ENCODE measurements around the gene TMX1.

Gene TMX1

DNA sequence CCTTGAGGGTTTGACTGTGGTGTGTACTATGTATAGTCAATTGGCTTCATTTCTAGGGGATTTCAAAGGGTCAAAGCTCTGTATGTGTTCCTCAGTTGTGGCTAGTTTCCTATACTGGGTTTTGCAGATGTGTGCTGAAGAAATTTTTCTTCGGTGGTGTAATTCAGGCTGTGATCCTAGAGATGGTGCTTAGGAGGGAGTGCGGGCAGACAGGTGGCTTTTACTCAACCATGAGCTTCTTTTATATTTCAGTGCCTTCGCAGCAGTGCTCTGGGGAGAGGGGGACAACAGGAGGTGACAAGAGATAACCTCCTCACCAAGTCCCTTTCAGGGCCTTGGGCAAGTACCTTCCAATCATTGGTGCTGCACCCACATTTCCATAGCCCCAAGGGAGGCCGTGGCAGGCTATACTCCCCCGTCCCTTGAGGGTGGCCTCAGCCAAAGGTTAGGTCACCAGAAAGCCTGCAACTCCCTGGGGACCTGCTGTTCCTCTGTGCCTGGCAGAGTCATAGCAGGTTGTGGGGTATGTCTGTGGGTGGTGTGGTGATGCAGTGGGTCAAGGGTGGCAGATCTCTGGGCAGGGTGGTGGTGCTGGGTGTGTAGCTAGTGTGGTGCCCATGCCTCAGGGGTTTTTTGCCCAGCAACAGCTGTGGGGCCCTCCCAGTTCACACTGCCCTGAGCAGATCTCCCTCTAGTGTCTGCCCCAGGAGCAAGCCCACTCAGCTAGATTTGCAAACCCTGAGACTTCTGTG is 37.0 kb upstream of the TMX1 start (continued):
- TF ChIP-seq, protein P1, sequence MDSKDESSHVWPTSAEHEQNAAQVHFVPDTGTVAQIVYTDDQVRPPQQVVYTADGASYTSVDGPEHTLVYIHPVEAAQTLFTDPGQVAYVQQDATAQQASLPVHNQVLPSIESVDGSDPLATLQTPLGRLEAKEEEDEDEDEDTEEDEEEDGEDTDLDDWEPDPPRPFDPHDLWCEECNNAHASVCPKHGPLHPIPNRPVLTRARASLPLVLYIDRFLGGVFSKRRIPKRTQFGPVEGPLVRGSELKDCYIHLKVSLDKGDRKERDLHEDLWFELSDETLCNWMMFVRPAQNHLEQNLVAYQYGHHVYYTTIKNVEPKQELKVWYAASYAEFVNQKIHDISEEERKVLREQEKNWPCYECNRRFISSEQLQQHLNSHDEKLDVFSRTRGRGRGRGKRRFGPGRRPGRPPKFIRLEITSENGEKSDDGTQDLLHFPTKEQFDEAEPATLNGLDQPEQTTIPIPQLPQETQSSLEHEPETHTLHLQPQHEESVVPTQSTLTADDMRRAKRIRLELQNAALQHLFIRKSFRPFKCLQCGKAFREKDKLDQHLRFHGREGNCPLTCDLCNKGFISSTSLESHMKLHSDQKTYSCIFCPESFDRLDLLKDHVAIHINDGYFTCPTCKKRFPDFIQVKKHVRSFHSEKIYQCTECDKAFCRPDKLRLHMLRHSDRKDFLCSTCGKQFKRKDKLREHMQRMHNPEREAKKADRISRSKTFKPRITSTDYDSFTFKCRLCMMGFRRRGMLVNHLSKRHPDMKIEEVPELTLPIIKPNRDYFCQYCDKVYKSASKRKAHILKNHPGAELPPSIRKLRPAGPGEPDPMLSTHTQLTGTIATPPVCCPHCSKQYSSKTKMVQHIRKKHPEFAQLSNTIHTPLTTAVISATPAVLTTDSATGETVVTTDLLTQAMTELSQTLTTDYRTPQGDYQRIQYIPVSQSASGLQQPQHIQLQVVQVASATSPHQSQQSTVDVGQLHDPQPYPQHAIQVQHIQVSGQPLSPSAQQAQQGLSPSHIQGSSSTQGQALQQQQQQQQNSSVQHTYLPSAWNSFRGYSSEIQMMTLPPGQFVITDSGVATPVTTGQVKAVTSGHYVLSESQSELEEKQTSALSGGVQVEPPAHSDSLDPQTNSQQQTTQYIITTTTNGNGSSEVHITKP (tag by site-specific recombination; IDR thresholded peaks at IDR 0.05) = no peak
- no peak for TF ChIP-seq ZNF514 (tag by site-specific recombination; IDR thresholded peaks at IDR 0.05)
- TF ChIP-seq ZIC2 (tag by site-specific recombination; IDR thresholded peaks at IDR 0.05) = no peak
- TF ChIP-seq, protein P2, sequence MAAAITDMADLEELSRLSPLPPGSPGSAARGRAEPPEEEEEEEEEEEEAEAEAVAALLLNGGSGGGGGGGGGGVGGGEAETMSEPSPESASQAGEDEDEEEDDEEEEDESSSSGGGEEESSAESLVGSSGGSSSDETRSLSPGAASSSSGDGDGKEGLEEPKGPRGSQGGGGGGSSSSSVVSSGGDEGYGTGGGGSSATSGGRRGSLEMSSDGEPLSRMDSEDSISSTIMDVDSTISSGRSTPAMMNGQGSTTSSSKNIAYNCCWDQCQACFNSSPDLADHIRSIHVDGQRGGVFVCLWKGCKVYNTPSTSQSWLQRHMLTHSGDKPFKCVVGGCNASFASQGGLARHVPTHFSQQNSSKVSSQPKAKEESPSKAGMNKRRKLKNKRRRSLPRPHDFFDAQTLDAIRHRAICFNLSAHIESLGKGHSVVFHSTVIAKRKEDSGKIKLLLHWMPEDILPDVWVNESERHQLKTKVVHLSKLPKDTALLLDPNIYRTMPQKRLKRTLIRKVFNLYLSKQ (tag by site-specific recombination; IDR thresholded peaks at IDR 0.05; ENCODE audit: borderline replicate concordance) = no peak
- TF ChIP-seq SETDB1 (IDR thresholded peaks at IDR 0.05; ENCODE audit: insufficient read length, low read length) = no peak
- no peak for TF ChIP-seq SCRT1 (tag by site-specific recombination; IDR thresholded peaks at IDR 0.05; ENCODE audit: borderline replicate concordance)

DNA sequence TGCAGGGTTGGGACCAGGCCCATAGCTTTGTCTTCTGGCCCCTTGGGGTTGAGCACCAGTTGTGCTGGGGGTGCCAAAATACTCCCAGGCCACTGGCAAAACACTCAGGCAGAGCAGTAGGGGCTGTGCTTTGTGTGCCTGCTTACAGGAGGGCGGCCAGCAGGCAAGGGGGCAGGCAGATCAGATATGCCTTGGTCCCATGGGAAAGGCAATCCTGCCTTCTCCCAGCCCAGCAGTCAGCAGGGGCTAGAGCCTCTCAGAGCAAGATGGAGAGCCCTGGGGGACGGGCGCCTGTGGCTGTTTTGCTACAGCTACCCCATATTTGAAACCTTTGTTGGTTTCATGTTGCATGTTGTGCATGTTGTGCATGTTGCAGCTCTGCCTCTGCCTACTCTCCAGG is 36.2 kb upstream of the TMX1 start:
- POLR2A ChIA-PET = no interaction called here
- Histone ChIP-seq H3K27ac (ENCODE audit: extremely low read depth, low read depth, low read length) (no peak overlapping the region), H3K36me3 (ENCODE audit: control insufficient read depth in 2 of 2, insufficient read depth in 1 of 2, low read length in 2 of 2) (no peaks in the 10 kb centered on the region), H3K4me3 (ENCODE audit: low read depth, low read length) (no peak overlapping the region), H3K9me3 (ENCODE audit: control insufficient read depth, insufficient read depth, low read depth, low read length) (no peaks in the 10 kb centered on the region), H3K4me1 (ENCODE audit: control insufficient read depth, insufficient read depth, low read length) (no peaks in the 10 kb centered on the region; the same call in 1 of the 2 replicates)
- TF ChIP-seq ZNF514 (tag by site-specific recombination; IDR thresholded peaks at IDR 0.05) (no peak), IKZF3 (tag by site-specific recombination; IDR thresholded peaks at IDR 0.05) (no peak), ZNF585B (tag by site-specific recombination; IDR thresholded peaks at IDR 0.05) (no peak), ZNF629 (tag by site-specific recombination; IDR thresholded peaks at IDR 0.05) (no peak), ZEB2 (tag by site-specific recombination; IDR thresholded peaks at IDR 0.05) (no peak), ZNF791 (tag by site-specific recombination; IDR thresholded peaks at IDR 0.05) (no peak), ZNF140 (tag by site-specific recombination; IDR thresholded peaks at IDR 0.05) (no peak)
- TF ChIP-seq, protein P3, sequence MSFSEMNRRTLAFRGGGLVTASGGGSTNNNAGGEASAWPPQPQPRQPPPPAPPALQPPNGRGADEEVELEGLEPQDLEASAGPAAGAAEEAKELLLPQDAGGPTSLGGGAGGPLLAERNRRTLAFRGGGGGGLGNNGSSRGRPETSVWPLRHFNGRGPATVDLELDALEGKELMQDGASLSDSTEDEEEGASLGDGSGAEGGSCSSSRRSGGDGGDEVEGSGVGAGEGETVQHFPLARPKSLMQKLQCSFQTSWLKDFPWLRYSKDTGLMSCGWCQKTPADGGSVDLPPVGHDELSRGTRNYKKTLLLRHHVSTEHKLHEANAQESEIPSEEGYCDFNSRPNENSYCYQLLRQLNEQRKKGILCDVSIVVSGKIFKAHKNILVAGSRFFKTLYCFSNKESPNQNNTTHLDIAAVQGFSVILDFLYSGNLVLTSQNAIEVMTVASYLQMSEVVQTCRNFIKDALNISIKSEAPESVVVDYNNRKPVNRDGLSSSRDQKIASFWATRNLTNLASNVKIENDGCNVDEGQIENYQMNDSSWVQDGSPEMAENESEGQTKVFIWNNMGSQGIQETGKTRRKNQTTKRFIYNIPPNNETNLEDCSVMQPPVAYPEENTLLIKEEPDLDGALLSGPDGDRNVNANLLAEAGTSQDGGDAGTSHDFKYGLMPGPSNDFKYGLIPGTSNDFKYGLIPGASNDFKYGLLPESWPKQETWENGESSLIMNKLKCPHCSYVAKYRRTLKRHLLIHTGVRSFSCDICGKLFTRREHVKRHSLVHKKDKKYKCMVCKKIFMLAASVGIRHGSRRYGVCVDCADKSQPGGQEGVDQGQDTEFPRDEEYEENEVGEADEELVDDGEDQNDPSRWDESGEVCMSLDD (tag by site-specific recombination; IDR thresholded peaks at IDR 0.05) = no peak
- TF ChIP-seq, protein P4, sequence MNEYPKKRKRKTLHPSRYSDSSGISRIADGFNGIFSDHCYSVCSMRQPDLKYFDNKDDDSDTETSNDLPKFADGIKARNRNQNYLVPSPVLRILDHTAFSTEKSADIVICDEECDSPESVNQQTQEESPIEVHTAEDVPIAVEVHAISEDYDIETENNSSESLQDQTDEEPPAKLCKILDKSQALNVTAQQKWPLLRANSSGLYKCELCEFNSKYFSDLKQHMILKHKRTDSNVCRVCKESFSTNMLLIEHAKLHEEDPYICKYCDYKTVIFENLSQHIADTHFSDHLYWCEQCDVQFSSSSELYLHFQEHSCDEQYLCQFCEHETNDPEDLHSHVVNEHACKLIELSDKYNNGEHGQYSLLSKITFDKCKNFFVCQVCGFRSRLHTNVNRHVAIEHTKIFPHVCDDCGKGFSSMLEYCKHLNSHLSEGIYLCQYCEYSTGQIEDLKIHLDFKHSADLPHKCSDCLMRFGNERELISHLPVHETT (tag by site-specific recombination; IDR thresholded peaks at IDR 0.05) = no peak
- TF ChIP-seq, protein P5, sequence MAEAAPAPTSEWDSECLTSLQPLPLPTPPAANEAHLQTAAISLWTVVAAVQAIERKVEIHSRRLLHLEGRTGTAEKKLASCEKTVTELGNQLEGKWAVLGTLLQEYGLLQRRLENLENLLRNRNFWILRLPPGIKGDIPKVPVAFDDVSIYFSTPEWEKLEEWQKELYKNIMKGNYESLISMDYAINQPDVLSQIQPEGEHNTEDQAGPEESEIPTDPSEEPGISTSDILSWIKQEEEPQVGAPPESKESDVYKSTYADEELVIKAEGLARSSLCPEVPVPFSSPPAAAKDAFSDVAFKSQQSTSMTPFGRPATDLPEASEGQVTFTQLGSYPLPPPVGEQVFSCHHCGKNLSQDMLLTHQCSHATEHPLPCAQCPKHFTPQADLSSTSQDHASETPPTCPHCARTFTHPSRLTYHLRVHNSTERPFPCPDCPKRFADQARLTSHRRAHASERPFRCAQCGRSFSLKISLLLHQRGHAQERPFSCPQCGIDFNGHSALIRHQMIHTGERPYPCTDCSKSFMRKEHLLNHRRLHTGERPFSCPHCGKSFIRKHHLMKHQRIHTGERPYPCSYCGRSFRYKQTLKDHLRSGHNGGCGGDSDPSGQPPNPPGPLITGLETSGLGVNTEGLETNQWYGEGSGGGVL (tag by site-specific recombination; IDR thresholded peaks at IDR 0.05) = no peak
- TF ChIP-seq, protein P6, sequence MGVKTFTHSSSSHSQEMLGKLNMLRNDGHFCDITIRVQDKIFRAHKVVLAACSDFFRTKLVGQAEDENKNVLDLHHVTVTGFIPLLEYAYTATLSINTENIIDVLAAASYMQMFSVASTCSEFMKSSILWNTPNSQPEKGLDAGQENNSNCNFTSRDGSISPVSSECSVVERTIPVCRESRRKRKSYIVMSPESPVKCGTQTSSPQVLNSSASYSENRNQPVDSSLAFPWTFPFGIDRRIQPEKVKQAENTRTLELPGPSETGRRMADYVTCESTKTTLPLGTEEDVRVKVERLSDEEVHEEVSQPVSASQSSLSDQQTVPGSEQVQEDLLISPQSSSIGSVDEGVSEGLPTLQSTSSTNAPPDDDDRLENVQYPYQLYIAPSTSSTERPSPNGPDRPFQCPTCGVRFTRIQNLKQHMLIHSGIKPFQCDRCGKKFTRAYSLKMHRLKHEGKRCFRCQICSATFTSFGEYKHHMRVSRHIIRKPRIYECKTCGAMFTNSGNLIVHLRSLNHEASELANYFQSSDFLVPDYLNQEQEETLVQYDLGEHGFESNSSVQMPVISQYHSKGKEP (tag by site-specific recombination; IDR thresholded peaks at IDR 0.05) = no peak
- TF ChIP-seq, protein P7, sequence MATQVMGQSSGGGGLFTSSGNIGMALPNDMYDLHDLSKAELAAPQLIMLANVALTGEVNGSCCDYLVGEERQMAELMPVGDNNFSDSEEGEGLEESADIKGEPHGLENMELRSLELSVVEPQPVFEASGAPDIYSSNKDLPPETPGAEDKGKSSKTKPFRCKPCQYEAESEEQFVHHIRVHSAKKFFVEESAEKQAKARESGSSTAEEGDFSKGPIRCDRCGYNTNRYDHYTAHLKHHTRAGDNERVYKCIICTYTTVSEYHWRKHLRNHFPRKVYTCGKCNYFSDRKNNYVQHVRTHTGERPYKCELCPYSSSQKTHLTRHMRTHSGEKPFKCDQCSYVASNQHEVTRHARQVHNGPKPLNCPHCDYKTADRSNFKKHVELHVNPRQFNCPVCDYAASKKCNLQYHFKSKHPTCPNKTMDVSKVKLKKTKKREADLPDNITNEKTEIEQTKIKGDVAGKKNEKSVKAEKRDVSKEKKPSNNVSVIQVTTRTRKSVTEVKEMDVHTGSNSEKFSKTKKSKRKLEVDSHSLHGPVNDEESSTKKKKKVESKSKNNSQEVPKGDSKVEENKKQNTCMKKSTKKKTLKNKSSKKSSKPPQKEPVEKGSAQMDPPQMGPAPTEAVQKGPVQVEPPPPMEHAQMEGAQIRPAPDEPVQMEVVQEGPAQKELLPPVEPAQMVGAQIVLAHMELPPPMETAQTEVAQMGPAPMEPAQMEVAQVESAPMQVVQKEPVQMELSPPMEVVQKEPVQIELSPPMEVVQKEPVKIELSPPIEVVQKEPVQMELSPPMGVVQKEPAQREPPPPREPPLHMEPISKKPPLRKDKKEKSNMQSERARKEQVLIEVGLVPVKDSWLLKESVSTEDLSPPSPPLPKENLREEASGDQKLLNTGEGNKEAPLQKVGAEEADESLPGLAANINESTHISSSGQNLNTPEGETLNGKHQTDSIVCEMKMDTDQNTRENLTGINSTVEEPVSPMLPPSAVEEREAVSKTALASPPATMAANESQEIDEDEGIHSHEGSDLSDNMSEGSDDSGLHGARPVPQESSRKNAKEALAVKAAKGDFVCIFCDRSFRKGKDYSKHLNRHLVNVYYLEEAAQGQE (tag by site-specific recombination; IDR thresholded peaks at IDR 0.05) = no peak
- CTCF ChIA-PET = interaction anchor here (1.1 kb wide), 1 partner anchor 15 kb away, joined by 4 read pairs; no protein-coding TSS in a partner anchor

Measured in HEK293 (cell line).